ENCODE results near the gene JARID2.

JARID2 gene

DNA sequence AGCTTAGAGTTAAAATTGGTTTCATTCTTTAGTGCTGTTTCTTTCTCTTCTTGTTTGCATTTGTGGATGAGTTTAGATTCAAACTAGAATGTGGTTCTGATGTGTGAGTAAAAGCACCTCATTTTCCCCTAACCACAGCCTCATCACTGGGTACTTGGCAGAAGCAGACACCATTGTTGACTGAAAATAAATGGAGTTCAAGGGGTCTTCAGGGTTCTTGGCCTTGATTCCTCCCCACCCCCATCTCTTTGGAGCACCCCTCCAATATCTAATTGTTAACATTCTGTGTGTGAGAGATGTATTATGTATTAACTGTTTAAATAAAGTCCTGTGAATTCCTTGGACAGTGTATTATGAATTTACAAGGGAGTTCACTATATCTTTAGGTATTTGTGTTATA lies 59.6 kb downstream of the JARID2 start:
- Histone ChIP-seq H3K4me1 (ENCODE audit: insufficient read depth, low read length) (peaks cover 79% of the 10 kb centered on the region), H3K36me3 (ENCODE audit: insufficient read depth, low read length) (peaks cover 2% of the 10 kb centered on the region; the same call in 1 of the 2 replicates), H3K9me3 (ENCODE audit: insufficient read depth, low read depth, low read length) (no peaks in the 10 kb centered on the region), H3K27me3 (ENCODE audit: insufficient read depth, low read length) (no peaks in the 10 kb centered on the region), H3K4me3 (ENCODE audit: low read length) (no peak overlapping the region), H3K27ac (ENCODE audit: low read depth, low read length) (no peak overlapping the region), H3K9ac (ENCODE audit: low read depth, low read length) (no peak overlapping the region)

DNA sequence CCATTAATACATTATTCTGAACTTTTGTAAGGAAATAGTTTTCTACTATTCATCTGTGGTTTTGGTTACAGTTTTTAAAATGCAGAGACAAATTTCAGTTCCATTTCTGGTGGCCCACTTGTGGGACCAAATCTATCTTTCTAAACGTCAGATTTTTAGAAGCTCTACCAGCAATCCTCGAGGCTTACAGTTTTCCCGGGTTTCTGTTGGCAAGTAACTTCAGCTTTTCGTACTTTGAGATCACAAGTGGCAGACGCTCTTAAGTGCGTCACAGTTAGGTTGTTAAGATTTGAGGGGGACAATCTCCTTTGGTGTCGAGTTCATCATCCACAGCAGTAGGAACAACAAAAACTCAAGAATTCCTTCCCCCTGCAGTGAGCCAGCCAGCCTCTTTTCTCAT lies 60.0 kb downstream of the JARID2 start:
- H3K27me3 ChIP-seq (ENCODE audit: insufficient read depth, low read length), result no peaks in the 10 kb centered on the region
- H3K27ac ChIP-seq (ENCODE audit: low read depth, low read length), result no peak overlapping the region
- 84% methylated on average over 7 of the region's 7 CpGs for WGBS
- no peak overlapping the region for H3K4me3 ChIP-seq (ENCODE audit: low read length)
- H3K9me3 ChIP-seq (ENCODE audit: insufficient read depth, low read depth, low read length), result no peaks in the 10 kb centered on the region
- no peak overlapping the region for H3K9ac ChIP-seq (ENCODE audit: low read depth, low read length)
- peaks cover 2% of the 10 kb centered on the region; the same call in 1 of the 2 replicates for H3K36me3 ChIP-seq (ENCODE audit: insufficient read depth, low read length)
- H3K4me1 ChIP-seq (ENCODE audit: insufficient read depth, low read length), result peaks cover 77% of the 10 kb centered on the region

DNA sequence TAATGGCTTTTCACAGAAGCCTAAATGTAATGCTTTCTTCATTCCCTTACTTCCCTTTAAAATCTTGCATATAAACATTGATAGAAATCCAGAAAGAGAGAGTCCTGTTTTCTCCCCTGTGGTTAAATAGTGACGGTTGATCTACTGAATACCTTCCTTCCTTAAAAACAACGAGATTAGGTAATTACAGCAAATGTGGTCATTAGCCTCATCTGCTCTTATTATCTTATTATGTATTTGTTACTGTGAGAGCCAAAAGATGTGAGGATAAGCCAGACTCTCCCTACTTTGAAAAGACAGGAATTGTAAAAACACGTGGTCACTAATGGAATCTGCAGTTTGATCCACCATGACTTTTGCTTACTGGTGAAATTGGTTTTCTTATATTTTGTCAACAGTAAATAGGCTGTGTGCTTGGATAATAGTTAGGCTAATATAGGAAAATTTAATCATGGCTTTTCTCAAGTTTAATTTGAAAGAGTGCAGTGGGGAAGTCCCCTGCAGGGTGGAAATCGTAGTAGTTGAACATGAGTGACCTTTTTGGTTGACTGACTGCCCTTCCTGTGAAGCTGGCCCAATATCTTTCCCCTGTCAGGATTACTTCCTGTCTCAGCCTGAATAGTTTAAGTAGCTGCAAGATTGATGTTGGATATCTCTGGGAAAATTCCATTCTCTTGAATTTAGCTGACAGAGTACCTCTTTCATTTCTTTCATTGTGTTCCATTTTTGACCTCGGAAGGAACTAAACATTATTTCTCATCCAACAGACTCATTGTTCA lies 62.8 kb downstream of the JARID2 start:
- no peaks in the 10 kb centered on the region for H3K27me3 ChIP-seq (ENCODE audit: insufficient read depth, low read length)
- peaks cover 77% of the 10 kb centered on the region for H3K4me1 ChIP-seq (ENCODE audit: insufficient read depth, low read length)
- H3K9me3 ChIP-seq (ENCODE audit: insufficient read depth, low read depth, low read length), result no peaks in the 10 kb centered on the region
- H3K9ac ChIP-seq (ENCODE audit: low read depth, low read length), result no peak overlapping the region
- H3K36me3 ChIP-seq (ENCODE audit: insufficient read depth, low read length), result peaks cover 10% of the 10 kb centered on the region; the same call in 1 of the 2 replicates
- H3K27ac ChIP-seq (ENCODE audit: low read depth, low read length), result no peak overlapping the region
- H3K4me3 ChIP-seq (ENCODE audit: low read length), result no peak overlapping the region
- WGBS, result 83% methylated on average over 4 of the region's 5 CpGs

DNA sequence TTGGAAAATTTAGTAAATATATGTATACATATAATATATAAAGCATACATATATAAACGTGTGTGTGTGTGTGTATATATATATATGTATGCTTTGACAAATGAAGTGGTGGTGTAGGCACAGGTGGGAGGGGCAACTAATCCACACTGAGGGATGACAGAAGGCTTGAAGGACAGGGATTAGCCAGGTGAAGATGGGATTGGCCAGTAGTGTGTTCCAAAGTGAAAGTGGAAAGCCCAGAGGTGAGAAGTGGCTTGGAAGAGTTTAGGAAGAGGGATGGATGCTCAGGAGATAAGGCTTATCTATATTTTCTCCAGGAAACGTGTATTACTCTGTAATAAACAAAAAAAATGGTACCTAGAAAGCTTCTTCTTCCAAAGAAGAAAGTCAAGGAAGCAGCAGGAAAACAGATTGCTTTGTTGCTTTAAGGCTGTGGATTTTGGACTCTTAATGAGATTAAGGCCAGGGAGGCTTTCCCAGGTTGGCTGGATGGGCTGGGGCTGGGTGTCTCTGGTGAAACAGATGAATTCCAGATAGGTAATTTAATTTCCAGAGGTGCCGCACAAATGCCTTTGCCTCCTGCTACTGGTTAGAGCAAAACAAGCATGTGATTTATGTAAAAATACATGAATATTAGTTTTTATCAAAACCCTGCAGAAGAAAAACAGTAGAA lies 63.9 kb downstream of the JARID2 start:
- H3K9ac ChIP-seq (ENCODE audit: low read depth, low read length), result no peak overlapping the region
- H3K9me3 ChIP-seq (ENCODE audit: insufficient read depth, low read depth, low read length), result no peaks in the 10 kb centered on the region
- H3K27ac ChIP-seq (ENCODE audit: low read depth, low read length), result no peak overlapping the region
- H3K36me3 ChIP-seq (ENCODE audit: insufficient read depth, low read length), result peaks cover 10% of the 10 kb centered on the region; the same call in 1 of the 2 replicates
- WGBS, result 94% methylated on average over 2 of the region's 3 CpGs
- H3K4me3 ChIP-seq (ENCODE audit: low read length), result no peak overlapping the region
- H3K4me1 ChIP-seq (ENCODE audit: insufficient read depth, low read length), result peaks cover 79% of the 10 kb centered on the region
- no peaks in the 10 kb centered on the region for H3K27me3 ChIP-seq (ENCODE audit: insufficient read depth, low read length)

DNA sequence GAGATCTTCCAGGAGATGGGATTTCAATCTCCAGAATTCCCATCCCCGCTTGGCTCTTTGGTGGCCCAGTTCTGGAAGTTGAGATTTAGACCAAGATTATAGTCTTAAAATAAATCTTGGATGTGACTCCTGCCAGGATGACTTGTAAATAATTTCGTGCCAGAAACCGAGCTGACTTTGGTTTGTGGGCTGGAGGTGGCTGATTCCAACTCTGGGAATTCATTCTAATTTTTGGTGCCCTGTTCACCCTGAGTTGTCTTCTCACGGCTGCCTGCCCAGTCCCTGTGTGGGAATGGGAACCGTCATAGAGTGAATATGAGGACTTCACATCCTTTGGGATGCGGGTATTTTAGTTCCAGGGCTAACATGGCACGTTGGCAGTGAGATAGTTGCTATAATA lies 64.8 kb downstream of the JARID2 start:
- H3K36me3 ChIP-seq (ENCODE audit: insufficient read depth, low read length), result peaks cover 10% of the 10 kb centered on the region; the same call in 1 of the 2 replicates
- 90% methylated on average over 7 of the region's 7 CpGs for WGBS
- no peaks in the 10 kb centered on the region for H3K27me3 ChIP-seq (ENCODE audit: insufficient read depth, low read length)
- no peak overlapping the region for H3K27ac ChIP-seq (ENCODE audit: low read depth, low read length)
- no peak overlapping the region for H3K4me3 ChIP-seq (ENCODE audit: low read length)
- H3K9ac ChIP-seq (ENCODE audit: low read depth, low read length), result no peak overlapping the region
- no peaks in the 10 kb centered on the region for H3K9me3 ChIP-seq (ENCODE audit: insufficient read depth, low read depth, low read length)
- H3K4me1 ChIP-seq (ENCODE audit: insufficient read depth, low read length), result peaks cover 75% of the 10 kb centered on the region

DNA sequence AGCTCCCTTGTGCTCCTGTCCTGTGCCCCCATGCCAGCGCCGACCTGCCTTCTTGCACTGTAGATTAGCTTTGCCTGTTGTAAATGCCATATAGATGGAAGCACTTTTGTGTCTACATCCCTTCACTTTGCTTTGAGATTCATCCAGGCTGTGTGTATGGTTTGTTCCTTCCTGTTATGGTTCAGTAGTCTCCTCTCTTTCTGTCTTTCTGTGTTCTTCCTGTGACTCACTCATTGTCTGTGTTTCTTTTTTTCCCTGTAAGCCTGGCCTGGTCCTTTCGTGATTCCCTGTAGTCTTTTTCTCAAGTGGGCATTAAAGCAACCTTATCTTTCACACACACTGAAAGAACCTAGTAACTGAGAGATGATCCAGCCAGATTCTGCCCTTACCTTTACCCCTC lies 66.6 kb downstream of the JARID2 start:
- H3K27me3 ChIP-seq (ENCODE audit: insufficient read depth, low read length), result no peaks in the 10 kb centered on the region
- H3K9ac ChIP-seq (ENCODE audit: low read depth, low read length), result no peak overlapping the region
- H3K9me3 ChIP-seq (ENCODE audit: insufficient read depth, low read depth, low read length), result no peaks in the 10 kb centered on the region
- no peak overlapping the region for H3K4me3 ChIP-seq (ENCODE audit: low read length)
- 91% methylated on average over 3 of the region's 3 CpGs for WGBS
- peaks cover 10% of the 10 kb centered on the region; the same call in 1 of the 2 replicates for H3K36me3 ChIP-seq (ENCODE audit: insufficient read depth, low read length)
- no peak overlapping the region for H3K27ac ChIP-seq (ENCODE audit: low read depth, low read length)
- peaks cover 78% of the 10 kb centered on the region for H3K4me1 ChIP-seq (ENCODE audit: insufficient read depth, low read length)

DNA sequence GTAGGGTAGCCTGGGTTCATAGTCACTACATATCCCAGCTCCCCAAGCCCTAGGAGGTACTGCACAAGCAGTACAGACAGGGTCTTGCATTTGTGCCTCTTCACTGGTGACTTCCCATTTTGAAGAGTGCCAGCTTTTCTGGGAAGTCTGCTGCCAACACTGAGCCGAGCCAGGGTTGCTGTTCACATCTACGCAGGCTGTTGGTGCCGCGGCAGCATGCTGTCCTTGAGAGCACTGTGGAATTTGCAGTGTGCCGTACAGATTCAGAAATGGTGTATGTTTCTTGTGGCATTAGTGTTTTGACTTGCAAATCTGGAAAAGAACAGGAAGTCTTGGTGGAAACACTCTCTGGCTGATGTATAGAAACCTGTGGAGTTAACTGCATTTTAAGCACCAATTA lies 67.5 kb downstream of the JARID2 start:
- H3K9ac ChIP-seq (ENCODE audit: low read depth, low read length), result no peak overlapping the region
- H3K4me1 ChIP-seq (ENCODE audit: insufficient read depth, low read length), result peaks cover 78% of the 10 kb centered on the region
- WGBS, result 94% methylated on average over 5 of the region's 5 CpGs
- H3K27me3 ChIP-seq (ENCODE audit: insufficient read depth, low read length), result no peaks in the 10 kb centered on the region
- H3K4me3 ChIP-seq (ENCODE audit: low read length), result no peak overlapping the region
- peaks cover 10% of the 10 kb centered on the region; the same call in 1 of the 2 replicates for H3K36me3 ChIP-seq (ENCODE audit: insufficient read depth, low read length)
- no peaks in the 10 kb centered on the region for H3K9me3 ChIP-seq (ENCODE audit: insufficient read depth, low read depth, low read length)
- peak overlapping the region; percentile 14; the same call in 1 of the 2 replicates for H3K27ac ChIP-seq (ENCODE audit: low read depth, low read length)

DNA sequence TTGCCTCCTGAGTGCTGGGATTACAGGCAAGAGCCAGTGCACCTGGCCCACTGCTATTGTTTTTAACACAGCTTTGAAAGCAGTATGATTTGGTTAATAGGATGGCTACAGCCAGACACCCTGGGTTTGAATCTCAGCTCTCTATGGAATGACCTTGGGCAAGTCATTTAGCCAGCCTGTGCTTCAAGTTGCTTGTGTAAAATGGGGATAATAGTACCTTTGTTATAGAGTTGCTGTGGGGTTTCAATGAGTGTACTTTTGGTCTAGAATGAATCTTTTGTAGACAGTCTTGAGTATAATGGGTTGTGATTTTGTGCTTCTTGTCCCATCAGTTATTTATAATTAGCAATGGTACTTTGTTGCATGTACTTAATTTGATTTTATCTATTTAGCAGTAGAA lies 70.9 kb downstream of the JARID2 start:
- no peaks in the 10 kb centered on the region for H3K27me3 ChIP-seq (ENCODE audit: insufficient read depth, low read length)
- no peak overlapping the region for H3K4me3 ChIP-seq (ENCODE audit: low read length)
- H3K36me3 ChIP-seq (ENCODE audit: insufficient read depth, low read length), result peaks cover 6% of the 10 kb centered on the region; the same call in 1 of the 2 replicates
- H3K9me3 ChIP-seq (ENCODE audit: insufficient read depth, low read depth, low read length), result no peaks in the 10 kb centered on the region
- H3K27ac ChIP-seq (ENCODE audit: low read depth, low read length), result no peak overlapping the region
- no peak overlapping the region for H3K9ac ChIP-seq (ENCODE audit: low read depth, low read length)
- H3K4me1 ChIP-seq (ENCODE audit: insufficient read depth, low read length), result peaks cover 86% of the 10 kb centered on the region

DNA sequence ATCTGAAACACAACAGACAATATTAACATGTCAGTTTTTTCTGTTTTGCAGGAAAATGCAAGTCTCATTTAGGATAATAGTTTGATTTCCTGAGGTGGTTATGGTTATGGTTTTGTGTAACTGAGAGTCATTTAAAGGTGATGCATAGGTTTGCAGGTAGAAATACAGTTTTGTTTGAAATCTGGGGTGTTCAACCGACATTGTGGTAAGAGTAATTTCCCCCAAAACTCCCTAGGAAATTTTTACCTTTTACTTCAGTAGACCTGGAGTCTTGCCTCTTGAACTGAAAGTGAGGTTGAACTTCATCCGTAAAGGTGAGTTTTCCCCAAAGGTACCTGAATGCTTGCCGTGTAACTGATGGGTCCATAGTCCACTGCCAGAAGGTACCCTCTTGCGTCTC lies 71.4 kb downstream of the JARID2 start:
- H3K27me3 ChIP-seq (ENCODE audit: insufficient read depth, low read length), result no peaks in the 10 kb centered on the region
- no peaks in the 10 kb centered on the region for H3K9me3 ChIP-seq (ENCODE audit: insufficient read depth, low read depth, low read length)
- H3K36me3 ChIP-seq (ENCODE audit: insufficient read depth, low read length), result peaks cover 3% of the 10 kb centered on the region; the same call in 1 of the 2 replicates
- no peak overlapping the region for H3K4me3 ChIP-seq (ENCODE audit: low read length)
- H3K27ac ChIP-seq (ENCODE audit: low read depth, low read length), result no peak overlapping the region
- WGBS, result 90% methylated on average over 4 of the region's 4 CpGs
- H3K4me1 ChIP-seq (ENCODE audit: insufficient read depth, low read length), result peaks cover 88% of the 10 kb centered on the region
- no peak overlapping the region; the same call in 1 of the 2 replicates for H3K9ac ChIP-seq (ENCODE audit: low read depth, low read length)

DNA sequence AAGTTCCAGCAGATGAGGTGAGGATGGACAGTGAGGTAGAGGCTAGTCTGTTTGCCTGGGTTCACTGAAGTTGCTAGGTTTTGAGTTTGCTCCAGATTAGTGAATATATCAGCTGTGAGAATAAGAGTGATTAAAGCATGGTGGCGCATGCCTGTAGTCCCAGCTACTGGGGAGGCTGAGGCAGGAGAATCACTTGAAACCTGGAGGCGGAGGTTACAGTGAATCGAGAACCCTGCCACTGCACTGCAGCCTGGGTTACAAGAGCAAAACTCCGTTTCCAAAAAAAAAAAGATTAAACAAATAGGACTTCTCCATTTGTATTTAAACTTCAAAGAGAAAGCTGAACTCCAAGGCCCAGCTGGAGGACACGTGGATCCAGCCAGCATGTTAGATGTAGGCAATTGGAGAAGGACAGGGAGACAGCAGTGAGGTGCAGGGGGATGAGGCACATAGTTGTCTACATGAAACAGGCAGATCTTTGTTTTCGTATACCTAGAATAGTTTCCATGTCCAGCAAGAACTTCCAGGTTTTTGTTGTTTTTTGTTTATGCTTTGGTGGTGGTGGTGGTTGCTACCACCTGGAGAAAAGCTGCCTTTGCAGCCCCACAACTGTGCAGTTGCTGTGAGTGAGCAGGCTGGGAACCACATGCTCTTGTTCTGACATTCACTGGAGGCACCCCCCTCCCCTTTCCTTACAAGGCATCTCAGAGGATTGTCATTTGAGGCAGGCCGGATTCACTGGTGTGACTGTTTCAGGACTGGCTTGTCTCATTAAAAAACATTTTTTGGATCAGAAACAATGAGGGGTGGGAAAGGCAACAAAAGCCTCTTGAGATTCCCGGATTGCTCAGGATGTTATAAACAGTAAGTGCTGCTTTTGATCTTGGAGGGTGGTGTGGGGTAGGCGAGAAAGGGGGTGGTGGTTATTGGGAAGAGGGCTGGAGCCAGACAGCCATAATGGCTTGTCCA lies 72.3 kb downstream of the JARID2 start:
- Histone ChIP-seq H3K27me3 (ENCODE audit: insufficient read depth, low read length) (no peaks in the 10 kb centered on the region), H3K27ac (ENCODE audit: low read depth, low read length) (no peak overlapping the region; the same call in 1 of the 2 replicates), H3K9ac (ENCODE audit: low read depth, low read length) (no peak overlapping the region), H3K36me3 (ENCODE audit: insufficient read depth, low read length) (no peaks in the 10 kb centered on the region; the same call in 1 of the 2 replicates), H3K4me3 (ENCODE audit: low read length) (no peak overlapping the region), H3K4me1 (ENCODE audit: insufficient read depth, low read length) (peaks cover 88% of the 10 kb centered on the region), H3K9me3 (ENCODE audit: insufficient read depth, low read depth, low read length) (no peaks in the 10 kb centered on the region)
- WGBS, result 64% methylated on average over 9 of the region's 9 CpGs

All from HUES64 (cell line).